HFFc6 (cell line): ENCODE data around the gene TP53TG5. TPM values are rescaled to one million over a fixed set of nuclear protein-coding genes. Genes with fewer than 3 reads are reported as not detected.

ENCODE experiments used
- DNase-seq: peaks from one replicate; pipeline ENCODE4 v3.0.0-alpha.2; 2018
- H3K27ac Mint-ChIP-seq: 2 replicates; pipeline ENCODE4 v1.8.0; 2020; ENCODE audit warnings: mild to moderate bottlenecking, mixed read lengths
- H3K27me3 Mint-ChIP-seq: 2 replicates; pipeline ENCODE4 v1.8.0; 2021; ENCODE audit warnings: mild to moderate bottlenecking, moderate library complexity, mixed read lengths; ENCODE audit not compliant: insufficient read depth
- H3K36me3 Mint-ChIP-seq: 2 replicates; pipeline ENCODE4 v1.8.0; 2021; ENCODE audit warnings: low read depth, mixed read lengths
- H3K4me1 Mint-ChIP-seq: 2 replicates; pipeline ENCODE4 v1.8.0; 2020; ENCODE audit warnings: low read depth, mixed read lengths
- H3K4me3 Mint-ChIP-seq: 2 replicates; pipeline ENCODE4 v1.8.0; 2020; ENCODE audit warnings: mild to moderate bottlenecking, moderate library complexity, mixed read lengths
- H3K9me3 Mint-ChIP-seq: 2 replicates; pipeline ENCODE4 v1.8.0; 2020; ENCODE audit warnings: mild to moderate bottlenecking, mixed read lengths
- total RNA-seq, 6 experiments: library from RNA; stranded (reverse); fragmentation: NEBNext Ultra II Directional; extraction: Animal tissue kit (Norgen Biotek cat#: 25700); gene quantifications; 2 replicates in 1 of 6; 3 replicates in 5 of 6; pipeline ENCODE4 v1.2.3, GENCODE V29; 2021
- TF ChIP-seq, protein P1 (sequence below): fragments of 200-600 bp; sonication (generic); IDR thresholded peaks from 2 replicates; pipeline ENCODE4 v1.5.0; 2021; ENCODE audit warnings: antibody characterized with exemption, mild to moderate bottlenecking

The TP53TG5 gene
- total RNA-seq, 6 experiments from 2014 or later, result not detected

- Mint-ChIP-seq H3K36me3 (peaks cover 44% of the 10 kb centered on the region), H3K27ac (peak overlapping the region; percentile 99)
Measured at GRCh38 chr20:45338121-45339030, 39.7 kb downstream of the TP53TG5 start.

DNA sequence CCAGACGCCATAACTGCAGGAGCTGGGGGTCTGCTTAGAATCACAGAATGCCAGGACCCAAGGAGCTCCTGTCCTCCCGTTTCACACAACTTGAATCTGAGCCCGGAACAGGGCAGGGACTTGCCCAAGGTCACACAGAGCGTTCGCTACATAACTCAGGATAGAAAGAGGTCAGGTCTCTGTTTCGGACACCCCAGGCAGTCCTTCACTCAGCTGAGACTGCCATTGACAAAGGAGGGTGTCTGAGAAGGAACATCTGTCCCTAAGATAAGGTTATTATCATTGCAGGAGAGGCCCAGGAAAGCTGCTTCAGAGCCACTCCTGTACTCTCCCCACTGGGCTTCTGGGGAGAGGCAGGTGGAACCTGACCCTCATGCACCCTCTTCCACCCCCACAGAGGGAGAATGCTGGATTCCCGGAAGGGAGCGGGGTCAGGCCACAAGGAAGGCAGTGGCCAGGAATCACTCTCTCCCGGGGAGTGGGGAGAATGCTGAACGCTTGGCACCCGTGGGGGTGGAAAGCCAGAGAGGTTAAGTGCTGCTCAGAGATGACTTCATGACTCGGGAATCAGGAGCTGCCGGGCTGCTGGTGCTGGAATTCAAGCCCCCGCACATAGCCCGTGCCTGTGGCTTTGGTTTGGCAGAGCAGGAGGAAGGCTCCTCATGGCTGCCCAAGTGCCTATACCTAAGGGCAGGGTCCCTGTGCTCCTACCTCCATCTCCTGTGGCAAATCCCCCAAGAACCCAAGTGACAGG, 40.6 kb downstream of the TP53TG5 start:
- Mint-ChIP-seq H3K9me3 (no peaks in the 10 kb centered on the region), H3K27ac (peak overlapping the region; percentile 99), H3K27me3 (peaks cover 3% of the 10 kb centered on the region), H3K4me3 (peak overlapping the region; percentile 74), H3K36me3 (peaks cover 44% of the 10 kb centered on the region), H3K4me1 (peaks cover 76% of the 10 kb centered on the region)
- DNase-seq, result peak; percentile 89
- TF ChIP-seq, protein P1, sequence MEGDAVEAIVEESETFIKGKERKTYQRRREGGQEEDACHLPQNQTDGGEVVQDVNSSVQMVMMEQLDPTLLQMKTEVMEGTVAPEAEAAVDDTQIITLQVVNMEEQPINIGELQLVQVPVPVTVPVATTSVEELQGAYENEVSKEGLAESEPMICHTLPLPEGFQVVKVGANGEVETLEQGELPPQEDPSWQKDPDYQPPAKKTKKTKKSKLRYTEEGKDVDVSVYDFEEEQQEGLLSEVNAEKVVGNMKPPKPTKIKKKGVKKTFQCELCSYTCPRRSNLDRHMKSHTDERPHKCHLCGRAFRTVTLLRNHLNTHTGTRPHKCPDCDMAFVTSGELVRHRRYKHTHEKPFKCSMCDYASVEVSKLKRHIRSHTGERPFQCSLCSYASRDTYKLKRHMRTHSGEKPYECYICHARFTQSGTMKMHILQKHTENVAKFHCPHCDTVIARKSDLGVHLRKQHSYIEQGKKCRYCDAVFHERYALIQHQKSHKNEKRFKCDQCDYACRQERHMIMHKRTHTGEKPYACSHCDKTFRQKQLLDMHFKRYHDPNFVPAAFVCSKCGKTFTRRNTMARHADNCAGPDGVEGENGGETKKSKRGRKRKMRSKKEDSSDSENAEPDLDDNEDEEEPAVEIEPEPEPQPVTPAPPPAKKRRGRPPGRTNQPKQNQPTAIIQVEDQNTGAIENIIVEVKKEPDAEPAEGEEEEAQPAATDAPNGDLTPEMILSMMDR, result no peak

More at GRCh38 chr20:45338121-45339030, 39.7 kb downstream of the TP53TG5 start:
- H3K4me1 Mint-ChIP-seq, result peaks cover 84% of the 10 kb centered on the region
- peak overlapping the region; percentile 74 for H3K4me3 Mint-ChIP-seq
- H3K9me3 Mint-ChIP-seq, result no peaks in the 10 kb centered on the region
- H3K27me3 Mint-ChIP-seq, result peaks cover 3% of the 10 kb centered on the region
- TF ChIP-seq, protein P1, result no peak
- DNase-seq, result no peak

- DNase-seq, result peak; percentile 98
- TF ChIP-seq, protein P1, result no peak
- Mint-ChIP-seq H3K36me3 (peaks cover 43% of the 10 kb centered on the region), H3K4me1 (peaks cover 68% of the 10 kb centered on the region), H3K9me3 (no peaks in the 10 kb centered on the region), H3K27me3 (peaks cover 3% of the 10 kb centered on the region), H3K4me3 (peak overlapping the region; percentile 74), H3K27ac (peak overlapping the region; percentile 99)
Measured at GRCh38 chr20:45336530-45337366, 41.4 kb downstream of the TP53TG5 start.

GRCh38 chr20:45330476-45330875, 47.6 kb downstream of the TP53TG5 start:
- peaks cover 2% of the 10 kb centered on the region for H3K27me3 Mint-ChIP-seq
- TF ChIP-seq, protein P1, result no peak
- peaks cover 20% of the 10 kb centered on the region for H3K36me3 Mint-ChIP-seq
- DNase-seq, result no peak
- no peak overlapping the region; the same call in 1 of the 2 replicates for H3K27ac Mint-ChIP-seq
- peaks cover 5% of the 10 kb centered on the region for H3K4me1 Mint-ChIP-seq
- no peaks in the 10 kb centered on the region for H3K9me3 Mint-ChIP-seq
- no peak overlapping the region for H3K4me3 Mint-ChIP-seq
